Lower leg skin (tissue), 3 donors: Measurements from ENCODE around the gene AGO3.

Experiments
- CTCF ChIP-seq, 3 donors: fragments of 450-650 bp; IDR thresholded peaks; one replicate each; pipeline ENCODE4 v1.5.1; 2016; ENCODE audit warnings: antibody characterized with exemption in 3 of 3, mild to moderate bottlenecking in 3 of 3, moderate library complexity in 2 of 3
- POLR2A ChIP-seq, 2 donors: fragments of 450-650 bp; IDR thresholded peaks; one replicate each; pipeline ENCODE4 v1.6.1; 2016 to 2017; ENCODE audit warnings: antibody characterized with exemption in 2 of 2, mild to moderate bottlenecking in 1 of 2, moderate library complexity in 1 of 2

GRCh38 chr1:36101546-36101945 is 170.6 kb downstream of the AGO3 start:
- TF ChIP-seq CTCF (IDR thresholded peaks at IDR 0.05) (no peak), POLR2A (IDR thresholded peaks at IDR 0.05) (no peak)
